ENCODE results near the gene MARCHF3. TPM values are rescaled to one million over a fixed set of nuclear protein-coding genes. Genes with fewer than 3 reads are reported as not detected.

Gene MARCHF3
- polyA plus RNA-seq, 3 donors from 2014 or later, result 2.6 to 4.6 (median 3.4) TPM

DNA sequence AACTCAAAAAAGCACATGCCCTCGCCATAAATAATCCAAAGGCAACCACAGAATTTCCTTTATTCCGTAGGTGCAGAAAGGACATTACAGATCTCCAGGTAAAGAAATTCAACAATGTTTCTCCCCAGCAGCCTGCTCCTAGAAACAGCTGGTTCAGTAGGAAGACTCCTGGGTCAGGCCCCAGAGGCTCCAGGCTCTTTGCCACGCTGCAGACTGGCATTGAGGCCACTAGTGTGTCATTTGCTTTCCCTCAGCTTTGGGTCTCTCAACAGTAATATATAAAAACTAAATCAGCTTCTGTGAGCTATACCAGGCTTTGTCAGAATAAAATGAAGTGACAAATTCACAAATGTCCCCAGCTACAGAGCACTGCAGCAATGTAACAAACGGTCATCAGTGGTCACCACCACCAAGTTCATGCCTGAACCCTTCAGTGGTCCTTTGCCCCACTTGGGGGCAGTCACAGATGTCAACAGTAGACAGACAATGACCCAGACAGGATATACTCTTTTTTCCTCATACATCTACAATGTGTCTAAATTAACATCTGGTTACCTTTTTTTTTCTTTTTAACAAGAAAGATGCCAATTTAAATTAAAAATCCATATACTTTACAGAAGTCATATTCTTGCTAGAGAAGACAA is 93.5 kb downstream of the MARCHF3 start:
- no peak for DNase-seq
- Mint-ChIP-seq H3K4me1 (peaks cover 0 to 6% of the 10 kb centered on the region in 2 donors), H3K9me3 (no peaks in the 10 kb centered on the region), H3K36me3 (no peaks in the 10 kb centered on the region), H3K27ac (no peak overlapping the region), H3K4me3 (no peak overlapping the region), H3K27me3 (ENCODE audit: low read depth in 3 of 3) (no peaks in the 10 kb centered on the region)

DNA sequence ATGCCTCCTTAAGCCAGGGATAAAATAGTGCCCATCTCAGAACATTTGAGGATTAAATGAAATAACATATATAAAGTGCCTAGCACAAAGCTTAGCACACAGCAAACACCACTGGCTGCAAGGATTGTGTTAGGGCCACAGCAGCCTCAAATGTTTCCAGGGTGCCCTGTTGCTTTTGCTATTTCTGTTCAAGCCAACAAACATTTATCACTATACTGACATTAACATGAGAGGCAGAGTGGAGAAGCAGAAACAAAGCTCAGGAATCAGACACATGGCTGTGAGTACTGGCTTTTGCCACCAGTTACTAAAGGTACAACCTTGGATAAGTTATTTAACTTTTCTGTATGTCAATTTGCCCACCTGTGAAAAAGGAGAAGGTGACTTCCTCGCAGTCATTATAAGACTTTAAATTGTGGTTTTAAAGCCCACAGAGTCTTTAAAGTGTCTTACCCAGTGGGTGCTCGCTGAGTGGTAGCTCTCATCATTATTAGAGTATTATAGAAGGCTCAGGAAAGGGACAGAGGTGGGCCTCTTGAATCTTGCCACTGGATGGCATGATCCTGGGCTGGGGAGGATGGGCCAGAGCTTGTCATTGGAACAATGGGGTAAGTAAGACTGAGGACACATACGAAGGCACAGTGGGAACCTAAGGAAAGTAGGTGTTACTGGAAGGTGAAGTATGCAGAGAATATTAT is 98.2 kb downstream of the MARCHF3 start:
- peaks cover 0 to 6% of the 10 kb centered on the region in 2 donors for H3K4me1 Mint-ChIP-seq
- no peak overlapping the region for H3K4me3 Mint-ChIP-seq
- H3K36me3 Mint-ChIP-seq, result no peaks in the 10 kb centered on the region
- no peaks in the 10 kb centered on the region for H3K27me3 Mint-ChIP-seq (ENCODE audit: low read depth in 3 of 3)
- no peaks in the 10 kb centered on the region for H3K9me3 Mint-ChIP-seq
- peak overlapping the region in 1 of 6 donors; percentile 6 for H3K27ac Mint-ChIP-seq
- no peak for DNase-seq

DNA sequence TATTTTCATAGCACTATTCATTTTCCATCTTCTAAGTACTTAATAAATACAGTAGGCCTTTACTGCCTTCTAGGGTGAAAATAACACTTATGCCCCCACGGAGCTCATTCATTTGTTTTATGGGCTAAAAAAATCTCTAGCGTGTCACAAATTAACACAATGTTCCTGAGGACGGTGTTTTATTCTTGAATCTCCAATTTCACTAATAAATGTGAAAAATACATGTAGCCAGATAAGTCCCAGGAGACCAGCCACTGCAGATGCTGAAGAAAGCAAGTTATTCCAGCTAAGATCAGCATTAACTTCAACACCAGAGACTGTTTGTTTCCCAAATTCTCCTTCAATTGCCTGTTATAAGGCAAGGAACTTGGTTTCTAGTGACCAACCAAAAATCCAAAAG is 102.3 kb downstream of the MARCHF3 start:
- DNase-seq, result no peak
- H3K4me1 Mint-ChIP-seq, result peaks cover 0 to 6% of the 10 kb centered on the region in 2 donors
- no peaks in the 10 kb centered on the region for H3K27me3 Mint-ChIP-seq (ENCODE audit: low read depth in 3 of 3)
- H3K27ac Mint-ChIP-seq, result no peak overlapping the region
- H3K4me3 Mint-ChIP-seq, result no peak overlapping the region
- no peaks in the 10 kb centered on the region for H3K36me3 Mint-ChIP-seq
- H3K9me3 Mint-ChIP-seq, result no peaks in the 10 kb centered on the region

DNA sequence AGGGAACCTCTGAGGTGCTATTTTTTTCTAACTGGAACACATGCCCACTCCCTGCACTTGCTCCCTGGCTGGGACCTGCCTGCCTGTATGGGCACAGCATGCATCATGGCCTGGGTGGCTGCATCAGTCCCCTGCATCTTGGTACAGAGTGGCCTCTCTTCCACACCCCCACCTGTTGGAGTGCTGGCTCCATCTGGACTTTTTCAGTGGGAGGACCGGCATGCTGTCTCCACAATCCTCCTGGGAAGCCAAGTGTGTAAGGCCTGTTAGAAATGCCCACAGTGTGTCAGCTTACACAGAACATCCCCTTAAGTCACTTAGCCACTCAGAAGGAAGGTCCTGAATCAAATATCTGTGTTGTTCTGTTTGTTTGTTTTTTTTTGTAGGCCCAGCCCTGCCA is 102.9 kb downstream of the MARCHF3 start:
- H3K4me1 Mint-ChIP-seq, result peaks cover 0 to 5% of the 10 kb centered on the region in 2 donors
- DNase-seq, result no peak
- no peak overlapping the region for H3K27ac Mint-ChIP-seq
- H3K9me3 Mint-ChIP-seq, result no peaks in the 10 kb centered on the region
- no peaks in the 10 kb centered on the region for H3K36me3 Mint-ChIP-seq
- no peaks in the 10 kb centered on the region for H3K27me3 Mint-ChIP-seq (ENCODE audit: low read depth in 3 of 3)
- H3K4me3 Mint-ChIP-seq, result no peak overlapping the region

DNA sequence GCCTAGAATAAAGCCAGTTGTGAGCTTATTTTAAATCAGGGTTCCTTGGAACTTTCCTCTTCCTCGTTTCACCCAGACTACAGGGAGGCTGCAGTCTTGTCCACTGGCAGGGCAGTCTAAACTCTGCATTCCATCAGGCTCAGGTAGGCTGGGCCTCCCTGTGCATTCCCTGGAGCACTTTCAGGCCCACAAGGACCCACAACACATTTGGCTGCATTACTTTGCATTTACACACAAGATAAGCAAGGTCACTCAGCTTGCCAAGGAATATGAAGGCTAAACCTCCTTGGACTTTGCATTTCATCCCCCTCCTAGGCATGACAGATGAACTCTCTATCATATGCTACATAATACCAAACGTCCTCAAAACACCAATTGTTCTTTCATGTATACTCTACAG is 104.2 kb downstream of the MARCHF3 start:
- no peak overlapping the region for H3K4me3 Mint-ChIP-seq
- H3K27me3 Mint-ChIP-seq (ENCODE audit: low read depth in 3 of 3), result no peaks in the 10 kb centered on the region
- H3K9me3 Mint-ChIP-seq, result no peaks in the 10 kb centered on the region
- no peak for DNase-seq
- H3K4me1 Mint-ChIP-seq, result no peaks in the 10 kb centered on the region
- H3K27ac Mint-ChIP-seq, result no peak overlapping the region
- no peaks in the 10 kb centered on the region for H3K36me3 Mint-ChIP-seq

DNA sequence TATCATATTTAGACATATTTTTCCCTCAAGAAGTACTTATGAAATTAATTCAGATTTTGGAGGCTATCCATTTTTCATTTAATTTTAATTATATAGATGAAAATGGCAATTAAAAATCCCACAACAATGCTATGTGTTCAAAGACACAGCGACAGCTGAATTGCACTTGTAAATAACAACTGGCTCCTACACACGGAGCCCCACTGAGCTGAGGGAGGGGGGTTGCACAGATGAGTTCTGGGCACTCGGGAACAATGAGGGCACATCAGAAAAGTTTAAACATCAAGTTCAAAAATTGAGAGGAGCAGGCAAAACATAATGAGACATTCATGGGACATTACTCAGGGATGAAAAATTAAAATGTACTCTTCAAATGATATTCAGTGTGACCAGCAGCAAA is 104.9 kb downstream of the MARCHF3 start:
- no peak overlapping the region for H3K4me3 Mint-ChIP-seq
- H3K9me3 Mint-ChIP-seq, result no peaks in the 10 kb centered on the region
- no peak overlapping the region for H3K27ac Mint-ChIP-seq
- H3K27me3 Mint-ChIP-seq (ENCODE audit: low read depth in 3 of 3), result no peaks in the 10 kb centered on the region
- H3K36me3 Mint-ChIP-seq, result no peaks in the 10 kb centered on the region
- DNase-seq, result no peak
- H3K4me1 Mint-ChIP-seq, result no peaks in the 10 kb centered on the region

DNA sequence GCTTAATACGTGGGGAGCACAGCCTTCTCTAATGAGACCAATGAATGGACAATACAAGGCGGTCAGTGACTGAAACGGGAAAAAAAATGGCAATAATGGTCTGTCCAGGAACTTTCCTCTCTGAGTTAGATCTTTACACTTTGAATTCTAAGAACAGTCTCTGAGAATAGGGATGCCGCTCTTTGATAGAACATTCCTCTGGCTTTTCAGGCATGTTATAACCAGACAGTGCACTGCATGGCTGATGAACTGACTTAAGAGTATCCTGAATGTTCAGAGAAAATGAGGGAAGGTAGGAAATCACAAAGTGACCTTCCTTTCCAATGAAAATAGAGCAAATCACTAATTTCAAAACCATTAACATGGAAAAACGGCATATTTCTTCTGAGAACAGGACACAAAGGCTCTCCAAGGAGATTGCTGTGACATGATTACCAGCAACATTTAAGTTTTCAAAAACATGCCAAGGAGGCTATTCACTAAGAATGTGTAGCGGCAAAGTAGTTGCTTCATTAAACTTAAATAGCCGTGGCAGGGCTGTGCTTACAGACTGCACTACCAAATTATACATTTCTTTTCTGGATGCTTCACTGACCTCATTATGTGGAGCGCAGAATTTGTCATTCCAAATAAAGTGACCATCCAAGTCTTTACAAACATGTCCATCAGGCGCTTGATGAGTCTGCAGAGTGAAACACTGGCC is 105.9 kb downstream of the MARCHF3 start:
- DNase-seq, result no peak
- Mint-ChIP-seq H3K4me1 (peaks cover 0 to 4% of the 10 kb centered on the region in 2 donors), H3K27ac (no peak overlapping the region), H3K9me3 (no peaks in the 10 kb centered on the region), H3K36me3 (no peaks in the 10 kb centered on the region), H3K27me3 (ENCODE audit: low read depth in 3 of 3) (no peaks in the 10 kb centered on the region), H3K4me3 (no peak overlapping the region)

DNA sequence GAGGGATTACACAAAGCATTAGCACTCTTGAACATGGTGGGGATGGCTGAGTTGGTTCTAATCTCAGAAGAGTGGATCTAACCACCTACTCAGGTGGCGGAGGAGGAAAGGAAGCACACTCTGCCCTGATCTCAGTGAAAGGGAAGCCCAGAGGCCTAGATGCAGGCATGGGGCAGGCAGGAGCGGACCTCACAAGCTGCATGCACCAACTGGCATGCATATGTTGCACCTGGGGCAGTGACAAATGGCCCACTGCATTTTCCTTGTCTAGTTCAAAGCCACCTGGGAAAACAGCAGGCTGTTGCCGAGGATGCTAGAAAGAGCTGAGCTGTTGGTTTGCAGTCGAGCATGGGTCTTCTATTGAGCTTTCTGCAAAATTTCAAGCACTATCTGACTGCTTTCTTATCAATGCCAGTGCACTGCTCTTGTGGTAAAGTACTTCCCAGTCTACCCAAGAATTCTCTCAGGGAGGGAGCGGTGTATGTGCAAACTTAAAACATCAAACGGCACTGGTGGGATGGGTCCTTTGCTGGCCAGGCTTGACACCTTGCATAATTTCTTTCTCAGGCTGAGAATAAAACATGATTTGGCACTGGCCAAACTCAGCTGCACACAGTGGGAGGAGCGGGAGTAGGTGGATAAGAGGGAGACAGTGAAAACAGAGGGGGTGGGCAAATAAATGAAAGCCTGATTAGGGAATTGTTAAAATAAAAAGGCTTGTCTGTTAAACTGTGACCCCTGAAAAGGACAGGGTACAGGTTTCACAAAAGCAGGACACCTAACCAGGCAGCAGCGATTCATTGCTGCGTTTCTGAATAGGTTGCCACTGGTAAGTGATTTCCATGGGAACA is 108.9 kb downstream of the MARCHF3 start:
- Mint-ChIP-seq H3K4me3 (no peak overlapping the region), H3K36me3 (no peaks in the 10 kb centered on the region), H3K9me3 (no peaks in the 10 kb centered on the region), H3K27me3 (ENCODE audit: low read depth in 3 of 3) (peaks cover 0 to 2% (median 0%) of the 10 kb centered on the region in 3 donors), H3K27ac (peak overlapping the region in 1 of 6 donors; percentile 37), H3K4me1 (peaks cover 7 to 10% of the 10 kb centered on the region in 2 donors)
- DNase-seq, result no peak

DNA sequence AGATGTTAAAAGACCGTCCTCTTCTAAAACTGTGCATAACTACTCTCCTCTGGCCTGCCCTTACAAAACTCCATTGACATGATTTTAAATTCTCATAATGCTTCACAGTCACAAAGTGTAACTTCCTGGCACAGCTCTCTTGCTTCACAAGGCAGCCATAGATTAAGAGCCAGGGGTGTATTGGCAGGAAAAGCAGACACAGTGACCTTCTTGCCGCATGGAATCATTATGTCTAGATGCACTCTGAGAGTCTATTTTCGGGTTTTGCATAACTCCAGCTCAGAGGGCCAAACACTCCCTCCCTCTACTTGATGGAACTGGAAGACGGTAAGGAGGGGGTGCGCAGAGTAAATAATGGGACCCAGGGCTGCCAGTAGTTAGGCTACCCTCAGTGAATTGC is 110.1 kb downstream of the MARCHF3 start:
- no peaks in the 10 kb centered on the region for H3K9me3 Mint-ChIP-seq
- peaks cover 0 to 2% (median 0%) of the 10 kb centered on the region in 3 donors for H3K27me3 Mint-ChIP-seq (ENCODE audit: low read depth in 3 of 3)
- peak overlapping the region in 1 of 6 donors; percentile 21 for H3K27ac Mint-ChIP-seq
- H3K36me3 Mint-ChIP-seq, result no peaks in the 10 kb centered on the region
- H3K4me1 Mint-ChIP-seq, result peaks cover 8 to 10% of the 10 kb centered on the region in 2 donors
- no peak overlapping the region for H3K4me3 Mint-ChIP-seq
- no peak for DNase-seq

DNA sequence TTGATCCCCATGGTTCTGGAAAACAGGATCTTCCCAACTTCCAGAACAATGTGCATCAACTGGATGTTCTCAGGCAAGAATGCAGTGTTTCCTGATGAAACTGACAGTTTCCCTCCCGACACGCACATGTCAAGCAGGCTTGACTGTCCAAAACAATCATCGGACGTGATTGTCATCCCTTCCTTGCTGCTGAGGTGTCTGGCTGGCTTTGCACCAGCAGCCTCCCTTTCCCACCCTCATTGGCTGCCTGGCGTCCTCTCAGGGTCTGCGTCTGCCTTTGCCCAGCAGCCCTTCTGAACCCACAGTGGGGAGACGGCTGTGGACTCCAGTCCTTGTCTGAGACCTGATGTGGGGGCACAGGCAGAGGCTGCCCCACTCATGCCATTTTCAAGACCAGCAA is 110.8 kb downstream of the MARCHF3 start:
- H3K4me1 Mint-ChIP-seq, result peaks cover 8 to 10% of the 10 kb centered on the region in 2 donors
- peaks cover 0 to 2% (median 0%) of the 10 kb centered on the region in 3 donors for H3K27me3 Mint-ChIP-seq (ENCODE audit: low read depth in 3 of 3)
- no peak overlapping the region for H3K27ac Mint-ChIP-seq
- H3K4me3 Mint-ChIP-seq, result no peak overlapping the region
- H3K9me3 Mint-ChIP-seq, result no peaks in the 10 kb centered on the region
- peaks cover 0 to 3% (median 0%) of the 10 kb centered on the region in 3 donors for H3K36me3 Mint-ChIP-seq
- DNase-seq, result no peak

DNA sequence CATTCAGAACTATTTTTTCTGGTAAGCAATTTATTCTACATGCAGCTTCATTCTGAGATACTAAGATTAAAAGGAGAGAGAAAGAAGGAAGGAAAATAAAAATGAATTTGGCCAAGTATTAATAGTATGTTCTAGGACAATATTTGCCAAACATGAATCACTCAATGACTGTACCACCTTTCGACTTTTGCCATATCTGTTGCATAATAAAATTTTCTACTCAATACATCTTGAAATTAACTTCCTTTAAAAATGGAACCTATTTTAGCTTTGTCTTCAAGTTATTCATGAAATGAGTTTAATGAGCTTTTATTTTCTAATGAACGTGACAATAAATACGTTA is 111.8 kb downstream of the MARCHF3 start:
- H3K27me3 Mint-ChIP-seq (ENCODE audit: low read depth in 3 of 3), result peaks cover 0 to 2% (median 0%) of the 10 kb centered on the region in 3 donors
- H3K4me1 Mint-ChIP-seq, result peaks cover 8 to 10% of the 10 kb centered on the region in 2 donors

DNA sequence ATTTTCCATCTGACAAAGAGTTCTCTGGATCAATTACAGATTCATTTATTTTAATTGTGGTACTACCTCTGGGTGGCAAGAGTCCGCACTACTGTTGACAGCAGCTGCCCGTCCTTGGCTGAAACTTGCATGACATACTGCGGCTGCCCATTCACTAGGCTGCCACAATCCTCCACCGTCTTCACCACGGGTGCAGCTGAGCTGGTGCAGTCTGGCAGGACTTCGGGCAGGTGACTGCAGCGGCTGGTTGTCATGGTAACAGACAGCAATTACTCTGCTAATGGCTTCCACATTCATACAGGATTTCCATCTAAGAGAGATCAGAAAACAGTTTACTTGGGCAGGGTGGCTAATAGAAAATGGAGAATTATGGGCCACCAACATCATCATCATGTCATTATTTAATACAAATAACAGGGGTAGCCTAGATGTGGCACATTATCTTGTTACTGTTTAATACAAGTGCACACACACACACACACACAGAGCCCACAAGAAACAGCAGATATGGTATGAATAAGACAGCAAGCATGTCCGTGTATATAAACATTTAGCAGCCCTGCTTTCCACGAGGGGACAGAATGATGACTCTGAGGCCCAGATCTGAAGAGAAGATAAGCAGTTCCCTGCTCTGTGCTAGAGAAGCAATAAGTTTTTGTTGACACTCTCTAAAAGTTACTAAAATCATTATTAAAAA is 112.3 kb downstream of the MARCHF3 start:
- peaks cover 0 to 2% (median 0%) of the 10 kb centered on the region in 3 donors for H3K27me3 Mint-ChIP-seq (ENCODE audit: low read depth in 3 of 3)
- peaks cover 8 to 10% of the 10 kb centered on the region in 2 donors for H3K4me1 Mint-ChIP-seq
- DNase-seq, result no peak
- no peaks in the 10 kb centered on the region for H3K9me3 Mint-ChIP-seq
- peaks cover 0 to 5% (median 0%) of the 10 kb centered on the region in 3 donors for H3K36me3 Mint-ChIP-seq
- H3K4me3 Mint-ChIP-seq, result no peak overlapping the region
- no peak overlapping the region for H3K27ac Mint-ChIP-seq

More for the DNA sequence above, 111.8 kb downstream of the MARCHF3 start:
- Mint-ChIP-seq H3K36me3 (peaks cover 0 to 5% (median 0%) of the 10 kb centered on the region in 3 donors), H3K4me3 (no peak overlapping the region), H3K27ac (peak overlapping the region in 1 of 6 donors; percentile 47), H3K9me3 (no peaks in the 10 kb centered on the region)
- no peak for DNase-seq

DNA sequence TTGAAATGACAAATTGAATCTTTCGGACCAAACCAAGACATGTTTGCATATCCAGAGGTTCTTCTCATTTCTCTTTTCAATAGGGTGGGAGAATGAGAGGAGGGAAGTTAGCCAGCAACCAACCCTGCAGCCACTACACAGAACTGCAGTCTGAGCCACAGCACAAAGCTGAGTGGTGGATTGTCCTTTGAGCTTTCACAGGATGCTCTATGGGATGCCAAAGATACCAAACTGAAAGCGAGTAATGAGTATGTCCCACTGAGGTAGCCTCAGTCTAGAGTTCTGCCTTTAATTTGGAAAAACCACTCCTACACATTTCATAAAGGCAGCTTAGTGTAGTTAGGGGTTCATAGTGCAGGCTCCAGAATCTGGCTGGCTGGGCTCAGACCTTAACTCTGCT is 114.9 kb downstream of the MARCHF3 start:
- peaks cover 0 to 2% (median 0%) of the 10 kb centered on the region in 3 donors for H3K27me3 Mint-ChIP-seq (ENCODE audit: low read depth in 3 of 3)
- no peaks in the 10 kb centered on the region for H3K9me3 Mint-ChIP-seq
- DNase-seq, result no peak
- H3K36me3 Mint-ChIP-seq, result peaks cover 8 to 23% (median 14%) of the 10 kb centered on the region in 3 donors
- no peak overlapping the region for H3K4me3 Mint-ChIP-seq
- H3K27ac Mint-ChIP-seq, result no peak overlapping the region
- peaks cover 8 to 10% of the 10 kb centered on the region in 2 donors for H3K4me1 Mint-ChIP-seq
